Glutamatergic neuron (in vitro differentiated cells): ENCODE data around the gene VWA3A. TPM values are rescaled to one million over a fixed set of nuclear protein-coding genes. Genes with fewer than 3 reads are reported as not detected.
"Not testable (repeated sequence)": the region's sequence is repeated elsewhere in the genome, so short reads cannot be mapped to it uniquely, and the experiment has no call there.

Source experiments
- DNase-seq: peaks from one replicate; pipeline ENCODE4 v3.0.0; 2022
- H3K27ac Mint-ChIP-seq: one replicate; pipeline ENCODE4 v1.8.0; 2020; ENCODE audit warnings: mild to moderate bottlenecking, mixed read lengths, inconsistent platforms; ENCODE audit not compliant: unreplicated experiment
- H3K27me3 Mint-ChIP-seq: one replicate; pipeline ENCODE4 v1.8.0; 2020; ENCODE audit warnings: mild to moderate bottlenecking, moderate library complexity, mixed read lengths, inconsistent platforms; ENCODE audit not compliant: unreplicated experiment
- H3K36me3 Mint-ChIP-seq: one replicate; pipeline ENCODE4 v1.8.0; 2020; ENCODE audit warnings: mild to moderate bottlenecking, mixed read lengths, inconsistent platforms; ENCODE audit not compliant: unreplicated experiment
- H3K4me1 Mint-ChIP-seq: one replicate; pipeline ENCODE4 v1.8.0; 2020; ENCODE audit warnings: mild to moderate bottlenecking, low read depth, mixed read lengths, inconsistent platforms; ENCODE audit not compliant: unreplicated experiment
- H3K4me3 Mint-ChIP-seq: one replicate; pipeline ENCODE4 v1.8.0; 2020; ENCODE audit warnings: mild to moderate bottlenecking, mixed read lengths, inconsistent platforms; ENCODE audit not compliant: unreplicated experiment
- H3K9me3 Mint-ChIP-seq: one replicate; pipeline ENCODE4 v1.8.0; 2020; ENCODE audit warnings: mild to moderate bottlenecking, moderate library complexity, mixed read lengths, inconsistent platforms; ENCODE audit not compliant: unreplicated experiment
- CTCF ChIP-seq: fragments of 200-600 bp; sonication (generic); IDR thresholded peaks from one replicate; pipeline ENCODE4 v1.5.0; 2021; ENCODE audit not compliant: partially characterized antibody, unreplicated experiment
- total RNA-seq: library from RNA; stranded (reverse); fragmentation: NEBNext Ultra II Directional; extraction: Animal tissue kit (Norgen Biotek cat#: 25700); gene quantifications from one replicate; pipeline ENCODE4 v1.2.1, GENCODE V29; 2021; ENCODE audit not compliant: unreplicated experiment

VWA3A gene
- total RNA-seq, 1 donor from 2014 or later, result 0.17 TPM

- no peak overlapping the region for H3K27ac Mint-ChIP-seq
- TF ChIP-seq CTCF, result peak; percentile 50
- H3K4me1 Mint-ChIP-seq, result no peaks in the 10 kb centered on the region
- no peaks in the 10 kb centered on the region for H3K27me3 Mint-ChIP-seq
- no peaks in the 10 kb centered on the region for H3K36me3 Mint-ChIP-seq
- no peaks in the 10 kb centered on the region for H3K9me3 Mint-ChIP-seq
- no peak for DNase-seq
- H3K4me3 Mint-ChIP-seq, result no peak overlapping the region
Observed at GRCh38 chr16:22098405-22099255, 6.3 kb downstream of the VWA3A start.

GRCh38 chr16:22099256-22099975, 7.1 kb downstream of the VWA3A start:
- Mint-ChIP-seq H3K36me3 (no peaks in the 10 kb centered on the region), H3K4me1 (no peaks in the 10 kb centered on the region), H3K27me3 (no peaks in the 10 kb centered on the region), H3K4me3 (no peak overlapping the region), H3K9me3 (no peaks in the 10 kb centered on the region), H3K27ac (no peak overlapping the region)
- DNase-seq, result no peak
- no peak for TF ChIP-seq CTCF

GRCh38 chr16:22103441-22103840, 11.1 kb downstream of the VWA3A start:
- peaks cover 3% of the 10 kb centered on the region for H3K4me1 Mint-ChIP-seq
- no peaks in the 10 kb centered on the region for H3K36me3 Mint-ChIP-seq
- H3K4me3 Mint-ChIP-seq, result no peak overlapping the region
- no peak for TF ChIP-seq CTCF
- no peak for DNase-seq
- no peaks in the 10 kb centered on the region for H3K9me3 Mint-ChIP-seq
- no peak overlapping the region for H3K27ac Mint-ChIP-seq
- H3K27me3 Mint-ChIP-seq, result peaks cover 3% of the 10 kb centered on the region

- H3K27me3 Mint-ChIP-seq, result peaks cover 3% of the 10 kb centered on the region
- H3K4me3 Mint-ChIP-seq, result no peak overlapping the region
Observed at GRCh38 chr16:22109258-22109898, 17.0 kb downstream of the VWA3A start.

GRCh38 chr16:22111629-22112028, 19.3 kb downstream of the VWA3A start:
- H3K4me3 Mint-ChIP-seq, H3K9me3 Mint-ChIP-seq, H3K27ac Mint-ChIP-seq, H3K4me1 Mint-ChIP-seq, H3K36me3 Mint-ChIP-seq, DNase-seq, H3K27me3 Mint-ChIP-seq: not testable (repeated sequence)

More at GRCh38 chr16:22109258-22109898, 17.0 kb downstream of the VWA3A start:
- no peak for TF ChIP-seq CTCF
- DNase-seq, result no peak
- H3K9me3 Mint-ChIP-seq, result no peaks in the 10 kb centered on the region
- peaks cover 3% of the 10 kb centered on the region for H3K4me1 Mint-ChIP-seq
- no peaks in the 10 kb centered on the region for H3K36me3 Mint-ChIP-seq
- no peak overlapping the region for H3K27ac Mint-ChIP-seq
